HG02870 (cell line): ENCODE measurements around the gene AP5S1.

Experiments
- ATAC-seq: cut with Tn5 transposase; IDR thresholded peaks from one replicate; pipeline ENCODE4 v1.9.1; 2021; ENCODE audit warnings: mild to moderate bottlenecking, moderate library complexity; ENCODE audit not compliant: unreplicated experiment

AP5S1 gene, protein sequence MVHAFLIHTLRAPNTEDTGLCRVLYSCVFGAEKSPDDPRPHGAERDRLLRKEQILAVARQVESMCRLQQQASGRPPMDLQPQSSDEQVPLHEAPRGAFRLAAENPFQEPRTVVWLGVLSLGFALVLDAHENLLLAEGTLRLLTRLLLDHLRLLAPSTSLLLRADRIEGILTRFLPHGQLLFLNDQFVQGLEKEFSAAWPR

DNA sequence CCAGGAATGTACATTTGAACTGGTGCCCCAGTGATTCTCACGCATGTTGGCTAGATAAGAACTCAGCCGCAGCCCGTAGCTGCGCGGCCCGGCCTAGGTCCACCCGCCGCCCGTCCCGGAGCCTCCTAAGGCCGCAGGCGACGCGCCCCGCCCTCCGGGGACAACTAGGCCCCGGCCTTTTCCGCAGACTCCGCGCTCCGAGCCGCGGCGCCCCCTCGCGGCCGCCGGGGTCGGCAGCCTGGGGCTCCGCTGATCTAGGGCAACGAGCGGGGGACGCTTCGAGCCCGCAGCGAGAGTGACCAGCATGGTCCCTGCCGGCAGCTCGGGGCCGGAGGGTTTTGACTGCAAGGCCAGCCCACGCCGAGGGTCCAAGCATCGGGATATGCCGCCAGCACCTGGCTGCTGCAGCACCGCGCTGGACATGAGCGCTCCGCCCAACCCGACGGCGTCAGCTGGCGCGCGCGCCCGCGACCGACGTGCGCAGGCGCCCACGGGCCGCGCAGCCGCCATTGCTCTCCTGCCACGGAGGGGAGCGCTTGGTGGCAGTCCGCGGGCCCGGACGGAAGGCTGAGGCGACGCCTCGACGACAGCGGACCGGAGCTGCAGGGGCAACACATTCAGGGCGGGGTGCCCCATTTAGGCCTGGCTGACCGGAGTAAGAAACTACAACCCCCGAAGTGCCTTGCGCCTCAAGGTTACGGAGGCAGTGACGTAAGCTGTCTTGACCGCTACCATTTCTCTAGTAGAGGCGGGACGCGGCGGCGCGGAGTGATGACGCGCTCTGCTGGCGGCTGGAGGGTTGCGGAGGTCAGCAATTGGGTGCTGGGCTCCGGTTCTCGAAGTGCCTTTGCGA is at the start of gene AP5S1:
Gene AP5S1, plus strand, starts transcription at position 500 of the 853 bp plus-strand sequence. CDS start 1,571 bp downstream, outside the sequence.
- peak; percentile 75 for ATAC-seq

DNA sequence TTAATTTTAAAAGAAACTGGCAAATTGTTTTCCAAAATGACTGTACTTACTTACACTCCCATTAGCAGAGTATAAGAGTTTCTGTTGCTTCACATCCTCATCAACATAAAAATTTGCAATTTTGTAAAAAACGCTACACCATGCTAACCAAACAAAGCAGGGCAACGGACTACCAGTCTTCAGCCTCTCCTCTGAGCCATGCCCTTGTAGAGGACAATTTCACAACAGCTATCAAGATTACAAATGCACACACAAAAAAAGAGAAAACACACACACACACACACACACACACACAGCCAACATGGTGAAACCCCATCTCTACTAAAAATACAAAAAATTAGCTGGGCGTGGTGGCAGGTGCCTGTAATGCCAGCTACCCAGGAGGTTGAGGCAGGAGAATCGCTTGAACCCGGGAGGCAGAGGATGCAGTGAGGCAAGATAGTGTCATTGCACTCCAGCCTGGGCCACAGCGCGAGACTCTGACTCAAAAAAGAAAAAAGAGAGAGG is 48.7 kb upstream of the AP5S1 start:
- ATAC-seq, result no peak

DNA sequence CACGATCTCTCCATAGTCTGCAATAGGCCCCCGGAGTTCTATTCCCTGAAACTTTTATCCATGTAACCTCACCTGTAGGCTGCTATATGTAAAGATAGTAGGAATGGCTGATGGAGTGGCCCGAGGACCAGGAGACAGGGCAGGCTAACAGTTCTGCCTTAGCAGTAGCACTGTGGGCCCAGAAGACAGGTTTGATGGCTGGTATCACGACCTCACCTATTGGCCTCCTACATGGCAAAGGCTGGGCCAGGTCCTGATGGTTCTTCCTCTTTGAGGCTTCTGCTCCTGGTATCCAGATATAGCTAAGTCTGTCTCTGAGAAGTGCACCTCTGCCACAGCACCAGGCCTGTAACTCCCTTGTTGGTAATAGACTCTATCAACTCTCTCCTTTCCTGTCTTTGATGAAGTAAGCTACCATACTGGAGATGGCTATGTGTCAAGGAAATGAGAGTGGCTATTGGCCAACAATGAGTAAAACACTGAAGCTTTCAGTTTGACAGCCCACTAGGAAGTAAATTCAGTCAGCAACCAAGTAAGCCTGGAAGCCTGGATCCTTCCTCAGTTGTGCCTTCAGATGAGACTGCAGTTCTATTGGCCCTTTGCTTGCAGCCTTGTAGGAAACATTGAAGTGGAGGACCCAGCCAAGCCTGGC is 44.8 kb upstream of the AP5S1 start:
- no peak for ATAC-seq

DNA sequence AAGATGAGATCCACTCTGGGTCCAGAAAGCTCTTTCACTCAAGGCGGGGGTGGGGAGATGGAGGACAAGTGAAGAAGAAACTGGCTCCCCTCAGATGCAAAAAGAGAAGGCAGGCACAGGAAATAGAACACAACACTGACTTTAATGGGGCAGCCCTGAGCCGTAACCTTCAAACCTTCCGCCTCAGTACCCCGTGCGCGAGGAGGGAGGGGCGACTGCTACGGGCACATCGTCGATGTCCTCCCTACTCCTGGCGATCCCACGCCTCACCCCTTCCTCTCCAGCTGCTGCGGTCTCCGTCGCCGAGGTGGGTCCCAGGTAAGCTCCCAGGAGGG is 43.0 kb upstream of the AP5S1 start:
- ATAC-seq, result no peak

DNA sequence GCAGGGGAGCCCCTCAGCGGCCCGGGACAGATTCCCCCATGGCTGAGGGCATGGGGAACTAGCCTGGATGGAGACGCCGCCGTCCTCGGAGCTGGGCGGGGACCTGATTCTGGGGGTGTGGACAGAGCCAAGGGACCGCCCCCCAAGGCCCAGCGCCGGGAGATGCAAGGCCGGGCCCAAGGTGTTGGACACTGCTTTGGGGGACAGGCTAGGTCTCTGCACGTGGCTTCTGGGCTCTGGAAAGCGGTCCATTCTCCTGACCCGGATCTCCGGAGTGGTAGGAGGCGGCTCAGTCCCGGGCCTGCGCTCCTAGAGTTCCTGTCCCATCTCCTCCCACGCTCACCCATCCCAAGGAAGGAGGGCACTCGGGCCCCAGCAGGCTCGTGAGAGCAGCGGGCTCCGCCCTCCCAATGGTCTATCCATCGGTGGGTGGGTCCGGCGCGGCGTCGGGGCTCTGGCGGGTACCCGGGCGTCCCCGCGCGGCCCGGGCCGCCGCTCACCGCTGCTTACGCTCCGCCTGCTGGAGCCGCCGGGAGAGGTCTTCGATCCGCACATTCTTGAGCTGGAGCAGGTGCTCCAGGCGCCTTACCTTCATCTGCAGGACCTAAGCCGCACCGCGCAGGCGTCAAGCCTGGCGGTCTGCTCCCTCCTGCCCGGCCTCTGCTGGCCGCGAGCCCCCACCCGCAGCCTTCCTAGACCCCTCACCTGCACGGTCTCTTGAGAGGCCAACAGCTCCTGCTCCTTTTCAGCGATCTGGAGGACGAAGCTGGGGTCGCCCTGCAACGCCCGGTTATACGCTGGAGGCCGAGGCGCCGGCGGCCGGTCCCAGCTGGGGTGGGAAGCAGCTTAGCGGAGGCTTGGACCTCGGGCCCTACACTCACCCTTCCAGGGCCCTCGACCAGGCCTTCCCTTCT is 42.4 kb upstream of the AP5S1 start:
- no peak for ATAC-seq

DNA sequence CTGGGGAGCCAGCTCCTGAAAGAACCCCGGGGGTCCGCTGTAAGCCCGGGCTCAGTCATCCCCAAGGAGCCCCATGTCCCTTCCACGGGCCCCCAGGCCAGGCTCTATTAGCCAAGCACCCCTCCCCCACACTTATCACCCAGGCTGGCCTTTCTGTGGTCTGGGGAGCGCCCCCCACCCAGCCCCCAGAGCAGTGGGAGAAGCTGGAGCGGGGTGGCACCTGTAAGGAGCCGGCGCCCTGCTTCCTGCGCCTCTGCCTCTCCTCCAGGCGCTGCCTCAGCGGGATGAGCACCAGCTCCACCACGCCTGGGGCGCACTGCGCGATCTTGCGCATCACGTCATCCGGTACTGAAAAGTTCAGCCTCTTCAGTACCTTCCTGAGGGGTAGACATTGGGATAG is 41.4 kb upstream of the AP5S1 start:
- ATAC-seq, result no peak

DNA sequence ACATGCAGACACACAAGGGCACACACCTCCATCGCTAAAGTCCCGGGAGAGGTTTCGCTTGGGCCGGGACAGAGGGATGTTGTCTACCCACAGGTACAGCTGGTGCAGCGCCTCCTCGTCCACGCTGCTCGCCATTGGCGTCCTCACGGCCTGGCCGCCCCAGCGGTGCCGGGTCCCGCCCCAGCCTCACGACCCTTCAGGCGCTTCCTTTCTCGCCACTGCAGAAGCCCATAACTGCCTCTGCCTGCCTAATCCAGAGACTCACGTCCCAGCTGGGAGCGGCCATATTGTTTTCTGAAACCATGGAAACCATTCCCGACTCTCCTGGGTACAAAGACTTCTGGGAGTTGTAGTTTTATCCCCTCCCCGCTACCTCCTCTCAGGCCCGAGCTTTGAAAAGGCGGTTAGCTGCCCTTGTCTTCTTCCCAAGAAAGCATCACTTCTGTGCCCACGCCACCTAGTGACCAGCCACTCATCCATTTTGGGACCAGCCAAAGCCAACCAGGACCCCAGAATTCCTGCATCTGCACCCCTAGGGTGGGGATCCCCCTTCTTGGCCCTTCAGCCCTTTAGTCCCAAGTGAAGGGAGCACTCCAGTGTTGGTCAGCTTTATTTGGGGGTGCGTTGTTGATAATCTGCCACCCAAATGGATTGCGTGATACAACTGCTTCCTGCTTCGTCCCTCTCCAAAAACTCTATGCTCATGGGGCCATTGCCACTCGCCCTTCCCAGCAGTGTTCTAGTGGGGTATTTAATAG is 39.0 kb upstream of the AP5S1 start, which contains the start of gene SPEF1:
Gene SPEF1, minus strand, starts transcription at position 296 of the 758 bp plus-strand sequence. Its CDS starts 161 bp downstream, at position 135.
- no peak for ATAC-seq

DNA sequence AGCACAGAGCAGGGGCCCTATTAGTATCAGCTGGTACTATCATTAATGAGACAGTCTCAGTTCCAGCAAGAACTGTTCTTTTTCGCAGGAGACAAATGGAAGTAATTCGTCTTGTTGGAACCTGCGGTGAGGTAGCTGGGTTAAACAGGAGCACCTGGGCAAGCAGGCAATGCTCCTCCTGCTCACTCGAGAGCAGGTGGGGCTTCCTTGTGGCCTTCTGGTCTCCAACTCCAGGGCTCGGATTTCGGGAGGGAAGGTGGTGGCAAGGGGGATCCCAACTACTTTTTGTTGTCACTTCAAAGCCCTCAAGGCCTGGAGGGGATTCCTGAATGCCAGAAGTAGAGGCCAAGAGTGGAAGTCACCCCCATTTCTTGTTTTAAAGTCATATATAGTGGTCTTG is 37.8 kb upstream of the AP5S1 start:
- ATAC-seq, result no peak

DNA sequence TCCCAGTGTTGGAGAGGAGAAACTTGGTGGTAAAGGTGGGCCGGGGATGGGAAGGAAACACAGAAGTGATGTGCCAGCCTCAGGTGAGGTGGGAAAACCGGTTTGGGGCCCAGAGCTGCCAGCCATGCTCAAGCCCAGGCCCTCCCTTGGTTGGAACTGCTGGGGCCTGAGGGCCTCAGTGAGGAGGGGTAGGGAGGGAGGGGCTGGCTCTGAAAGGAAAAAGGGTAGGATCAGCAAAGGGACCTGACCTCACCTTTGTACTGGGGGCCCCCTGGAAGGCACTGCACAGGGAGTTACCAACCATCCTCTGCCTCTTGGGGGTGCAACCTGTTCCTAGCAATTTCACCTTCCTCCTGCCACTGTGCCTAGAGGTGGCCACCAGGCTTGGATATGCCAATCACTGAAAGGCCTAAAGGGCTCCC is 37.3 kb upstream of the AP5S1 start:
- no peak for ATAC-seq

DNA sequence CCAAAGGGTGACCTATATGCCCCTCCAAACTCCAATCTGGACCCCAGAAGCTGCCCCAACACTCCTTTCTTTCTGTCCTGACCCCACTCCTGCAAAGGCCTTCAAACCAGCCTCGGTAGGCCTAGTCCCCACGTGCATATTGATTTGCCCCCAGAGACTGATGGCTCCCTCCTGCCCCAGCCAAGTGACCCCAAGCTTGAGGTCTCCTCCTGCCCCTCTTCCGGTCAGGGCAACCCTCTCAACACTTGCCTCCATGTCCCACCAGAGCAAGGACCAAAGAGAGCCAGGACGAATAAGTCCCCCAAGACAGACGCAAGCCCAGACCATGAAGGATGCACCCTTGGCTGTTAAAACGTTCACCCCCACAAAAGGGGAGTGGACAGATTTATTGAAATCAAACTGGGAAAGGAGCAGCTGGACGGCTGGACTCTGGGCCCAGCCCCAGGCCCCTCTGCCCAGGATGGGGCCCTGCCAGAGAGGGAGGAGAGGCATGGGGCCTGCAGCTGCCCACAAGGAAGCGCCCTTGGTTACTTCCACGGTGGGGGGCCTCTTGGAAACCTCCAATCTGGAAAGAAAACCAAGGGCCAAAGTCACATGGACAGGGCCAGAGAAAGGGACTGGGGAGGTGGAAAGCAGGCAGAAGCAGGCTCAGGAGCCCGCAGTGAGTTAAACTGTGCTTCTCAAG is 36.7 kb upstream of the AP5S1 start:
- no peak for ATAC-seq

DNA sequence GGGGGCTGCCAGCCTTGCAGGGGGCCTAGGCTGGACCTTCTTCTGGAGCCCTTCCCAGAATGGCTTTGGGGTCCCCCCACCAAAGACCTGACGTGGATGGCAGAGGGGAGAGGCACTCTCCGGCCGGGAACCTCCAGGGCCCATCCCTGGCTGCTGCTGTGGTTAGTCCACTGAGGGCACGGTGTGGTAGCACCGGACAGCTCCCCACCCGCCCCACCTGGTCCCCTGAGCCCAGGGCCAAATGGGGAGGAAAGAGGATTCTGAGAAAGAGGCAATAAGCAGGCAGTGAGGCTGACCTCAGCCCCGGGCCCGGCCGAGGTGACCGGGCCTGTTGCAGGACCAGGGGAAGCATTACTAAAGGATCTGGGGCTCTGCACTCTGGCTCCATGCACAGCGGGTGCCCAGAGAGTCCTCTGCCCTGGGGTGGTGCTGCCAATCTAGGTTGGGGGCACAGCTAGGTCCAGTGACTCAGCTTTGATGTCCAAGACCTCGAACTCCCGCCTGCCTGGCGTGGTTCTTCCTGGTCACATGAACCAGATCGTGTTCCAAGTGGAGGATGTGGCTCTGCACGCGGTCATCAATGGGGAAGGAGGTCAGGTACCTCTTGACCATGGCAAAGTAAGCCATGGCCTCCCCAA is 36.0 kb upstream of the AP5S1 start:
- no peak for ATAC-seq

DNA sequence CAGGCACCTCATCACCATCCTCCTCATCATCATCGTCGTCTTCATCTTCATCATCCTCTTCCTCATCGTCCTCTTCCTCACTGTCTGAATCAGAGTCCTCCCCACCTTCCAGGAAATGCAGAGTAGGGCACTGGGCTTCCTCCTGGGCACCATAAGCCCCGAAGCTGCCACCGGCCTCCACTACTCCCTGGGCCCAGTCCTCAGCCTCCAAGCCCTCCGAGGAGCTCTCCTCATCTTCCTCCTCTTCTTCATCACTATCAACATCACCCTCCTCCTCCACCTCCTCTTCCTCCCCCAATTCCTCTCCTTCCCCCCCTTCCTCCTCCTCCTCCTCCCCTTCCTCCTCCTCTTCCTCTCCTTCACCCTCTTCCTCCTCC is 35.5 kb upstream of the AP5S1 start:
- no peak for ATAC-seq

DNA sequence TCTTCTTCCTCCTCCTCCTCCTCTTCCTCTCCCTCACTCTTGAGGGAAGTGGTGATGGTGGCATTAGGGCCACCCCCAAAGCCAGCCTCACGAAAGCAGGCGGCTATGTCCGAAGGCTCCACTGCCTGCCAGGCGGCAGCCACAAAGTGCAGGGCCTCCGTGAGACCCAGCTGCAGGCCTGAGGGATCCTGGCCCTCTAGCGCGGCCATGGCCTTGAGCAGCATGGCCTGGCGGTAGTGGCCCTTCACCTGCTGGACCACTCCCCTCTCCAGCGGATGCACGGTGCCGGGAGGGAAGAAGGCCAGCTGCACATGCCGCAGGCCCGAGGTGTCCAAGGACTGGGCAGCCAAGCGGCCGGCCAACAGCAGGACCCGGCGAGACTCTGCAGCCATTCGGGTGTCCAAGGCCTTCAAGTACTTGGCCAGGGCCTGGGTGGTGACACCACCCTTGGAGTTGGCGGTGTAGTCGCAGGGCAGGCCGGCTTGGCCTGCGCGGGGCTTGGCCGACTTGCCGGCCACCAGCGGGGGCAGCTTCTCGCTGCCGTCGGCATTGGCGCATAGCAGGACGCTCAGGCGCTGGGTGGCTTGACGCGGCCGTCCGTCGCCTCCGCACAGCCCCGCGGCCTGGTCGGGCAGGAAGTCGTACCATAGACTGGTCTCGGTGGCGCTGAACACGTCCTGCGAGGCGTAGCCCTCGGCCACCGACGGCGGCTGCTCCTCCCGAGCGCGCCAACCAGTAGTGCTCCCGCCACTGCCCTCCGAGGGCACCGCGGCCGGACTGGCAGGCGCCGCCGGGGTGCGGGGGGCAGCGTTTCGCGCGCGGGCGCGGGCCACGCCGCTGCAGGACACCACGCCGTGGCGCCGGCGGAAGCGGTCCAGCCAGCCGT is 34.9 kb upstream of the AP5S1 start:
- no peak for ATAC-seq

DNA sequence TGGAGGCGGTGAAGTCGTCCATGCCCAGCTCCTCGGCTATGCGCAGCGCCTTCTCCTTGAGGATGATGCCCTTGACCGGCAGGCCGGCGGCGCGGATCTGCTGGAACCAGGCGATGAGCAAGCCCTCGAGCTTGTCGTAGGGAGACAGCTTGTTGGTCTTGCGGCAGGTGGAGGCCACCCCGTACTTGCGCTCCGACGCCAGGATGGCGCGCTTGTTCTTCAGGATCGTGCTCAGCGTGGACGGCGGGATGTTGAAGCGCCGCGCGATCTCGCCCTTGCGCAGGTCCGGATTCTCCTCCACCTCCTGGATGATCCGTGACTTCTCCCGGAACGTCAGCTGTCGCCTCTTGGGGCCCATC is 34.2 kb upstream of the AP5S1 start:
- peak; percentile 8 for ATAC-seq

DNA sequence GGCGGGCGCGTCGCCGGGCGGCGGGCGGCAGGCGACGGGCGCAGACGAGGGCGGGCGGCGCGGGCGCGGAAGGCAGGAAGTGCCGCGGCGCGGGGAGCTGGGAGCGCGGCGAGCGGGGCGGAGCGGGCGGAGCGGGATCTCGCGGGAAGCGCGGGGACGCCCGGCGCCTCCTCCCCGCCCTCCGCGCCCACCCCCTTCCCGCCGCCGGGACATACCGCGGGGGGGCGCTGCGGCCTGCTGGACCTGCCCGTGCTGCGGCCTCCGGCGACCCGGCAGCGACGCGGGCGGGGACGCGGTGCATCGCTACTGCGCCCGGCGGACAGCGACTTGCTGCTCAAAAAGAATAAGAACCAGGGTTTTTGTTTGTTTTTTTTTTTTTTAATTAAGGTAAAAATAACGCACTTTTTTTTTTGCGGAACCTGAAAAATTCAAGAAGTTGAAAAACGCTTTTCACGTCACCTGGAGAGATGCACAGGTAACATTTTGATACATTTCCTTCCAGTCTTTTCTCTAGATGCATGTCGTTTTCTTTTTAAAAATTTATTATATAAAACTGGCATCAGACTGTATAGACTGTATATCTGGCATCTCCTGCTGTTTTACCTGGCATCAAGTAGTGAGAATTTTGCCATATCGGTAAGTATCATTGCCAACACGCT is 33.6 kb upstream of the AP5S1 start, which contains the start of gene CENPB:
Gene CENPB, minus strand, starts transcription at position 76 of the 659 bp plus-strand sequence. CDS start 257 bp downstream, outside the sequence.
- peak; percentile 80 for ATAC-seq

DNA sequence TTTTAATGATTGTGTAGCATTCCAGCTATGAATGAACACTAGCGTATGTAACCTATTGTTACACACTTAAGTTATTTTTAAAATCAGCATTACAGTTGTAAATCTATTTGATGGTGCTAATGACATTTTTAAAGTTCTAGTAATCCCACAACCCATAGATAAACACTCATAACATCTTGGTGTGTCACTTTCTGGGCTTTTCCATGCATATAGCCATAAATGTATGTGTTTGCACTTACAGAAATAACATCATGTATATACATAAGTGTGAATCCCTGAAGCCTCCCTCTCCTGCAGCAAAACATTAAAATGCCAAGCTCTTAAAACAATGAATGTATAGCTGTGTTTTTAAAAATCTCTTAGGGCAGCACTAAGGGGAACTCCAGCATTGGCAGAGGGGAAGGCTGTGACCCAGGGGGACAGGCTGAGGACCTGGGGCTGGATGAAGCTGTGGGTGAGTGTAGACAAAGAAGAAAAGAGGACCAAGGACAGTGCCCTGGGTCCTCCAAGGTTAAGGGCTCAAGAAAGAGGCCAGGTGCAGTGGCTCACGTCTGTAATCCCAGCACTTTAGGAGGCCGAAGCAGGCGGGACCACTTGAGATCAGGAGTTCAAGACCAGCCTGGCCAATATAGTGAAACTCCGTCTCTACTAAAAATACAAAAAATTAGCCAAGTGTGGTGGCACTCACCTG is 32.9 kb upstream of the AP5S1 start:
- ATAC-seq, result no peak

DNA sequence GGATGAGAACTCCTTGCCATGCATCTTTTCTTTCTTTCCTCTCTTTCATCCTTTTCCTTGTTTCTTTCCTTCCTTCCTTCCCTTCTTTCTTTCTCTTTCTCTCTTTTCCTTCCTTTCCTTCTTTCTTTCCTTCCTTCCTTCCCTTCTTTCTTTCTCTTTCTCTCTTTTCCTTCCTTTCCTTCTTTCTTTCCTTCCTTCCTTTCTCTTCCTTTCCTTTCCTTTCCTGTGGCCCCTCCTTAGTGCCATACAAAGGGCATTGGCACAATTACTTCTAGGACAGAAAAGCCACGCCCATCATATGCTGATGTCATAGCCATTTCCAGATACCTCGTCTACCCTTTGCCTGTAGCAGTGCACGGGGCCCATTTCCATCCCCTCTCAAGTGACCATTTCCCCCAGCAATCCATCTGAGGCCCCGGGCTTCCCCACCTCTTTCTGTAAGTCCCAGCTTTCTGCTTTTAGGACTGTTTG is 31.6 kb upstream of the AP5S1 start:
- ATAC-seq, result no peak
